Common myeloid progenitor, CD34-positive (primary cell): Measurements from ENCODE around the gene OR10V1.

ENCODE experiments used
- CTCF ChIA-PET: fragments of 350-600 bp; sonication (Branson Sonifier 250); formaldehyde crosslinking; loops from one replicate; lab custom pipeline; 2021; ENCODE audit warnings: antibody characterized with exemption; lab: Charles Lee
- POLR2A ChIA-PET: fragments of 350-600 bp; sonication (Branson Sonifier 250); formaldehyde crosslinking; loops from one replicate; lab custom pipeline; 2021; ENCODE audit warnings: antibody characterized with exemption; lab: Charles Lee
- DNase-seq, 3 donors: peaks; one replicate each; pipeline versions ENCODE4 v3.0.0 to v3.0.0-alpha.2; 2013
- H3K27ac ChIP-seq, 2 experiments: 1 replicate in 1 of 2; 2 replicates in 1 of 2; pipeline ENCODE4 v1.7.0; 2013; ENCODE audit warnings: inconsistent platforms in 2 of 2, low read length in 2 of 2, mild to moderate bottlenecking in 2 of 2, low read depth in 1 of 2, moderate library complexity in 1 of 2; ENCODE audit not compliant: severe bottlenecking in 2 of 2, insufficient read depth in 1 of 2, poor library complexity in 1 of 2
- H3K27me3 ChIP-seq, 5 experiments: replicated peaks in 2 of 5; 1 replicate in 3 of 5; 2 replicates in 2 of 5; pipeline versions ENCODE4 v1.6.1 to v1.7.0; 2013; ENCODE audit warnings: low read length in 4 of 5, mild to moderate bottlenecking in 2 of 5, moderate library complexity in 2 of 5, inconsistent platforms in 1 of 5; ENCODE audit not compliant: insufficient read depth in 5 of 5, control insufficient read depth in 4 of 5
- H3K36me3 ChIP-seq, 4 experiments: 1 replicate in 2 of 4; 2 replicates in 2 of 4; pipeline versions ENCODE4 v1.6.1 to v1.7.0; 2013; ENCODE audit warnings: low read length in 3 of 4, control low read depth in 1 of 4, mild to moderate bottlenecking in 1 of 4; ENCODE audit not compliant: control insufficient read depth in 4 of 4, insufficient read depth in 4 of 4
- H3K4me1 ChIP-seq, 4 experiments: 1 replicate in 3 of 4; 2 replicates in 1 of 4; pipeline versions ENCODE4 v1.6.1 to v1.7.1; 2013; ENCODE audit warnings: low read length in 3 of 4, mild to moderate bottlenecking in 3 of 4, control low read depth in 1 of 4, inconsistent platforms in 1 of 4, moderate library complexity in 1 of 4; ENCODE audit not compliant: control insufficient read depth in 4 of 4, insufficient read depth in 4 of 4; ENCODE audit errors: control extremely low read depth in 1 of 4
- H3K4me3 ChIP-seq, 7 experiments: 1 replicate in 4 of 7; 2 replicates in 3 of 7; pipeline versions ENCODE4 v1.5.1 to v1.7.0; 2013; ENCODE audit warnings: mild to moderate bottlenecking in 7 of 7, low read length in 6 of 7, moderate library complexity in 6 of 7, inconsistent platforms in 2 of 7, low read depth in 2 of 7, control low read depth in 1 of 7; ENCODE audit not compliant: insufficient read depth in 4 of 7, control insufficient read depth in 1 of 7; ENCODE audit errors: extremely low read depth in 1 of 7
- H3K9me3 ChIP-seq, 5 experiments: 1 replicate in 4 of 5; 2 replicates in 1 of 5; pipeline versions ENCODE4 v1.6.1 to v1.7.1; 2013; ENCODE audit warnings: low read length in 4 of 5, mild to moderate bottlenecking in 2 of 5, inconsistent platforms in 1 of 5, low read depth in 1 of 5, moderate library complexity in 1 of 5; ENCODE audit not compliant: control insufficient read depth in 4 of 5, insufficient read depth in 2 of 5; ENCODE audit errors: control extremely low read depth in 1 of 5
- WGBS: methylation state at CpG from one replicate; pipeline ENCODE4 v1.1.5; 2013; ENCODE audit not compliant: insufficient coverage; 5-methylcytosine and 5-hydroxymethylcytosine counted together

Gene OR10V1

GRCh38 chr11:59756558-59756840 is 42.9 kb upstream of the OR10V1 start:
- Histone ChIP-seq H3K4me1 (peaks cover 7 to 31% (median 28%) of the 10 kb centered on the region in 4 experiments), H3K9me3 (no peaks in the 10 kb centered on the region), H3K27ac (no peak overlapping the region), H3K4me3 (peak overlapping the region in 6 of 7 experiments; percentile 21 to 95 (median 88)), H3K27me3 (no peaks in the 10 kb centered on the region), H3K36me3 (peaks cover 0 to 12% (median 0%) of the 10 kb centered on the region in 4 experiments)
- 5% methylated on average over 2 of the region's 3 CpGs for WGBS
- ChIA-PET POLR2A (no interaction called here), CTCF (interaction anchor here (1.4 to 6.9 kb wide), 6 partner anchors 9 to 50 kb away, joined by 4 to 74 read pairs (median 32); no protein-coding TSS in a partner anchor)
- peak in 1 of 3 donors; percentile 10 for DNase-seq

DNA sequence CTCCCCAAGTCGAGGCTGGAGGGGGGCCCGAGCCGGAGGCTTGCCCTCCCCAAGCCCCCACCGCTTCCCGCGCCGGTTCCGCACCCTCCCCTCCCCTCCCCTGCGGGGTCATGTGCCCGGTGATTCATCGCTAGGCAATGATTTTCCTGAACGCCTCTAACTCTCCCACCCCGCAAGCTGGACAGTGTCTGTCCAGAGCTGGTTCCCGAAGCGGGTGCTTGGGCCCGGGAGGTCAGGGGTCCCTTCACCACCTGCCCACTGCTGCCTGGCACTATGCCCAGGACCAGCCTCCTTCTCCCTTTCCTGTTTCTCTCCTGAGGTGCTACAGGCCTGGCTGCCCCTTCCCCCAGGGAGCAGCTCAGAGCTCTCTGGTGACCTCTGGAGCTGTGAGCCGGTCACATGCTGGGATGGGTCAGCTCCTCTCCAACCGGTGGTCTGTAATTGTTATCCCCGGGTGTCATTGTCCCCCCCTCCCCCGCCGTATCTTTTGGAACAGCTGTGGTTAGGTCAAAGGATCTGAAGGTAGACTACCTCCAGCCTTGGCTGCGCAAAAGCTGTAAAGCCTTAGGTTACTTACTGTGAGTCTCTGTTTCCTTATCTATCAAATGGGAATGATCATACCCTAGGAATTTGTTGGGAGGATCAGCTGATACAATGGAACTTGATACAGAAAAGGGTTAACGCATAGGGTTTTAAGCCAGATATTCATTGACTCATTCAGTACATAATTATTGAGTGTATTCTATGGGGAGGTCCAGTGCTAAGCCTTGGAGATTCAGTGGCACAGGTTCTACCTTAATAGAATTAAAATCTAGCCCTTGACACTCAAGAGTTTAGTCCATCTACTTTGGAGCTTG is 42.3 kb upstream of the OR10V1 start:
- peak; percentile 55 to 86 (median 79) for DNase-seq
- H3K36me3 ChIP-seq, result peaks cover 0 to 8% (median 0%) of the 10 kb centered on the region in 4 experiments
- CTCF ChIA-PET, result interaction anchor here (0.7 to 6.9 kb wide), 11 partner anchors 8 to 90 kb away, joined by 3 to 74 read pairs (median 6); no protein-coding TSS in a partner anchor
- peak overlapping the region; percentile 76 to 95 (median 86) for H3K4me3 ChIP-seq
- 3% methylated on average over 9 of the region's 23 CpGs for WGBS
- H3K4me1 ChIP-seq, result peaks cover 7 to 31% (median 28%) of the 10 kb centered on the region in 4 experiments
- H3K27ac ChIP-seq, result peak overlapping the region in 1 of 2 experiments; percentile 64
- POLR2A ChIA-PET, result interaction anchor here (0.9 to 1.0 kb wide), 2 partner anchors 11 to 17 kb away, joined by 3 to 5 read pairs; no protein-coding TSS in a partner anchor
- no peaks in the 10 kb centered on the region for H3K9me3 ChIP-seq
- no peaks in the 10 kb centered on the region for H3K27me3 ChIP-seq

- H3K4me1 ChIP-seq, result peaks cover 7 to 31% (median 28%) of the 10 kb centered on the region in 4 experiments
- WGBS, result under 1% methylated on average over 63 of the region's 80 CpGs
- peak; percentile 63 to 83 (median 74) for DNase-seq
- ChIA-PET CTCF (interaction anchor here (0.7 to 6.9 kb wide), 12 partner anchors 9 to 89 kb away, joined by 3 to 74 read pairs (median 11); no protein-coding TSS in a partner anchor), POLR2A (interaction anchor here (0.9 to 1.8 kb wide), 3 partner anchors 12 to 47 kb away, joined by 3 to 5 read pairs (median 5); no protein-coding TSS in a partner anchor)
- peak within 1 kb of the TSS; percentile 76 to 95 (median 86) for H3K4me3 ChIP-seq
- H3K9me3 ChIP-seq, result no peaks in the 10 kb centered on the region
- H3K27me3 ChIP-seq, result no peaks in the 10 kb centered on the region
- H3K36me3 ChIP-seq, result peaks cover 0 to 4% (median 0%) of the 10 kb centered on the region in 4 experiments
- H3K27ac ChIP-seq, result peak within 1 kb of the TSS in 1 of 2 experiments; percentile 64
Observed at GRCh38 chr11:59754859-59755700, 41.4 kb upstream of the OR10V1 start, which contains the start of gene STX3. STX3 (plus strand) TSS chr11:59755376; CDS start chr11:59755606, 230 bp downstream.

GRCh38 chr11:59754494-59754858 is 40.8 kb upstream of the OR10V1 start:
- Histone ChIP-seq H3K9me3 (no peaks in the 10 kb centered on the region), H3K27ac (peak overlapping the region in 1 of 2 experiments; percentile 56), H3K4me3 (peak overlapping the region; percentile 76 to 95 (median 86)), H3K4me1 (peaks cover 7 to 31% (median 28%) of the 10 kb centered on the region in 4 experiments), H3K27me3 (no peaks in the 10 kb centered on the region), H3K36me3 (peaks cover 0 to 4% (median 0%) of the 10 kb centered on the region in 4 experiments)
- peak in 2 of 3 donors; percentile 60 to 62 for DNase-seq
- ChIA-PET POLR2A (interaction anchor here (1.8 kb wide), 1 partner anchor 47 kb away, joined by 5 read pairs; no protein-coding TSS in a partner anchor), CTCF (interaction anchor here (1.1 to 6.9 kb wide), 9 partner anchors 11 to 89 kb away, joined by 3 to 74 read pairs (median 20); no protein-coding TSS in a partner anchor)
- 0% methylated on average over 16 of the region's 20 CpGs for WGBS

DNA sequence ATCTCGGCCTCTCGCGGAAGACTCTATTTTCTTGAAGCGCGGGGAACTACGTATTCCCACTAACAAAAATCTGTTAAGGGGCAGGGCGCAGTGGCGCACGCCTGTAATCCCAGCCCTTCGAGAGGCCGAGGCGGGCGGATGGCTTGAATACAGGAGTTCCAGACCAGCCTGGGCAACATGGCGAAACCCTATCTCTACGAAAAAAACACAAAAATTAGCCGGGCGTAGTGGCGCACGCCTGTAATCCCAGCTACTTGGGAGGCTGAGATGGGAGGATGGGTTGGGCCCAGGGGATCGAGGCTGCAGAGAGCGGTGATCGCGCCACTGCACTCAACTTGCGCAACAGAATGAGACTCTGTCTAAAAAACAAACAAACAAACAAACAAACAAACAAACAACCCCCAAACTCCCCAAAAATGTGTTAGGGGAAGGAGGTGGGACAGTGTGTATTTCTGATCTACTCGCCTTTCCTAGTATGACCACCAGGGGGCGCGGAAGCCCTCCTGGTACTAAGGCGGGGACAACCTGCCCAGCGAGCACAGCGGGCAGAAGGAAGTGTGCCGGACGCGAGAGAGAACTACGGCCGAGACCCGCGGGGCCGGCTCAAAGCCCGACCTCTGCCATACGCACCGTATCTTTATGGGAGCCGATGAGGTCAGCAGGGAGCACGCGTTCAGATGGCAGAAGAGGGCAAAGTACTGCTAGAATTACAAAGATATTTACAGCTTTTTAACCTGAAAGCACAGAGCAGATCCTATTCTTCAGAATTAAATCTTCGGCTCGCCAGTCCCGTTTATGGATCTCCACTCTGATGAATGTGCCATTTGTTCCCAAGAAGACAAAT is 40.2 kb upstream of the OR10V1 start:
- DNase-seq, result peak; percentile 74 to 83 (median 78)
- Histone ChIP-seq H3K4me3 (peak overlapping the region; percentile 76 to 95 (median 86)), H3K27ac (peak overlapping the region in 1 of 2 experiments; percentile 56), H3K36me3 (peaks cover 0 to 4% (median 0%) of the 10 kb centered on the region in 4 experiments), H3K27me3 (no peaks in the 10 kb centered on the region), H3K9me3 (no peaks in the 10 kb centered on the region), H3K4me1 (peaks cover 7 to 31% (median 28%) of the 10 kb centered on the region in 4 experiments)
- POLR2A ChIA-PET, result interaction anchor here (1.8 kb wide), 1 partner anchor 48 kb away, joined by 5 read pairs; no protein-coding TSS in a partner anchor
- WGBS, result 38% methylated on average over 40 of the region's 47 CpGs
- CTCF ChIA-PET, result interaction anchor here (1.1 to 6.9 kb wide), 11 partner anchors 11 to 65 kb away, joined by 3 to 74 read pairs (median 16); no protein-coding TSS in a partner anchor

DNA sequence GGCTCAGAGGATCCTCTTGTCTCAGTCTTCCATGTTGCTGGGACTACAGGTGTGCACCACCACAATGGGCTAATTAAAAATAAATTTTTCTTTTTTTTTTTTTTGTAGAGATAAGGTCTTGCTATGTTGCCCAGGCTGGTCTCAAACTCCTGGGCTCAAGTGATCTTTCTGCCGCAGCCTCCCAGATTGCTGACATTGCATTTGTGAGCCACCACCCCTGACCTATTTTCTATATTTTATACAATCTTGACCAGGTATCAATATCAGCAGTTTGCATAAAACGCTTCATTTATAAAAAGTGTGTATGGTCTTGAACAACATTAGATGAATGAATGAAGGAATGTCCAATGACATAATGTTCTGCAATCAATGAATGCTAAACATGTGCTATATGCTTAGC is 32.5 kb upstream of the OR10V1 start:
- ChIA-PET POLR2A (no interaction called here), CTCF (interaction anchor here (1.2 kb wide), 1 partner anchor 21 kb away, joined by 3 read pairs; no protein-coding TSS in a partner anchor)
- H3K27ac ChIP-seq, result no peak overlapping the region
- no peak overlapping the region for H3K4me3 ChIP-seq
- no CpG with 5 or more reads among the region's 2 CpGs for WGBS
- H3K9me3 ChIP-seq, result no peaks in the 10 kb centered on the region
- no peaks in the 10 kb centered on the region for H3K4me1 ChIP-seq
- DNase-seq, result no peak
- H3K27me3 ChIP-seq, result no peaks in the 10 kb centered on the region
- no peaks in the 10 kb centered on the region for H3K36me3 ChIP-seq
